GM03348 (cell line): ENCODE results near the gene MED12.

ENCODE experiments used
- DNase-seq: peaks from one replicate; pipeline ENCODE4 v3.0.0; 2012; ENCODE audit warnings: low spot score

The MED12 gene

DNA sequence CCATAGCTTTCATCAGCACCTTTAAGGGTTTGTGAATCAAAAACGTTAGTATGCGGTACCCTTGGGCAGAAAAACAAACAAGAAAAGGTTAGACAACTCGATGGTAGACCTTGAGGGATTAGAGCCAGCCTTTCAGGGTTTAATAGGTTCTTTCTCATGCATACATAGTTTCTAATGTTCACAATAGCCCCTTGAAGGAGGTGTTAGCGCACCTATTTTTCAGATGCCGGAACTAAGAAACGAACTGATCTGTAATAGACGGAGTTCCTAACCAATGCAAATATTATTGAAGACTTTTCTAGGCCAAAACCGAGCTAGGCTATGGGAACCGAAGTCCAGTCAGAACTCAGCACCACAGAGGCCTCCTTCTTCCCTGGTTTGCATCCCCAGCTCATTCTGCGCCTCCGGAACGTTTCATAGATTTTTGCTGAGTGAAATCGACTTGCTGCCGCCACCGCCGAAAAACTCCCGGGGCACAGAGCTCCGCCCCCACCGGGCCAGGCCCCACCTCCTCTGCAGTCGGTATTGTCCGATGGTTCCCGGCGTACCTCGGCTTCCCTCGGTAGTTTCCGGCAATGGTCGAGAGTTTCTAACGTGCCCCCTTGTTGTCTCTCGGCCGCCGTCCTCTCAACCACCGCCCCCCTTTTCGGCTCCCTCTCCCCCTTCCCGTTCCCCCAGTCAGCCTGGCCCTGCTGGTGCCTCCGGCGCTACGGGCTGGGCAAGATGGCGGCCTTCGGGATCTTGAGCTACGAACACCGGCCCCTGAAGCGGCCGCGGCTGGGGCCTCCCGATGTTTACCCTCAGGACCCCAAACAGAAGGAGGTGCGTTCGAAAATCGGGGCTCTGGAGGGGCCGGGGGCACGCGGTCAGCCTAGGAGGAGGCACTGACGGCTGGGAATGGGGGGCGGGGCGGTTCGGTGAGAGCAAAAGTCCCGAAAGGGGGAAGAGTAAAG is at the start of gene MED12:
TSS of gene MED12 (plus strand) at position 565 of the 953 bp plus-strand sequence. CDS start at position 724, 159 bp downstream.
- DNase-seq: peak; percentile 92

DNA sequence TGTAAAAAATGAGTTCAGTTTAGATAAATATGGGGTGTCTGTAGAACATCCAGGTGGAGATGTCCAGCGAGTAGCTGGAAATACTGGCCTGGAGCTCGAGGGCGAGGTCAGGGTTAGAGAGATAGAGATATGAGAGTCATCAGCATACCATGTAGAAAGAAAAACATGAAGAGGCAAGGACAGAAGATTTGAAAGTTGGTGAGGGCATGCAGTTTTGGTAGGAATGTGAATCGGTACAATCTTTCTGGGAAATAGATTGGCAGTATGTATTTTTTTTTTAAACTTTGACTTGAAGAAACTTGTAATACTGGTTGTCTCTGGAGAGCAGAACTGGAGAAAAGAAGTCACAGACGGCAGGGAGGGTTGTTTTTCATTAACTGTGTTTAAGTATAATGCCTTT is 47.9 kb upstream of the MED12 start:
- DNase-seq: no peak

DNA sequence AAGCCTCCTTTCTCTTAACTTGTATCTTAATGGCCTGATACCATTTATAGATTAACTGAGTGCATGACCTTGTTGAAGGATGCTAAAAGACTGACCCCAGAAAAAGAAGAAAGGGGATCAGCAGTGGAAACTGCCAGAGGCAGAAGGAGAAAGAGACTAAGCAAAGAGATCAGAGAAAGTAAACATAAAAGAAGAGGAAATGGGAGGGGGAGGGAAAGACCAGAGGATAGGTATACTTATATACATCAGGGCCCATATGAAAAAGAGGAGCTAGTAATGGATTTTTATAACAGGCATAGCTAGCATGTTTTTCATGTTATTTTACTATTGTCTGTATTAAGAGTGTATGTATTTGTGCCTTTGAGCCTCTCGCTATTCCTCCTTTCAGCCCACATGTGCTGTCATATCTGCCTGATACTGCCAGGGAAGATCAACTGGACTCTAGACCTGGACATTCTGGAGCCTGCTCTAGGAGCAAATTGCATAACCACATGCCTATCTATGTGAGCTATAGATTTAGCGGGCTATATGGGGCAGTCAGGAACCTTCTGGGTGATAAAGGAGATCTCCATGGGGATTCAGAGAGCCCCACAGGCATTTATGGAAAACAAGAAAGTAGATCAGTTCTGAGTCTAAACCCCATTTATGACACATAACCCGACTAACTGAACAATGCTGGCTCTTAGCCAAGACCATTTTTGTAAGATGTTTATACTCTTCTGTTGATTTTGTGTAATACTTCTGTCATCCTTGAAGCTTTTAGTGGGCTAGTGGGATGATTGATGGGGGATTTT is 36.9 kb upstream of the MED12 start:
- DNase-seq: no peak

DNA sequence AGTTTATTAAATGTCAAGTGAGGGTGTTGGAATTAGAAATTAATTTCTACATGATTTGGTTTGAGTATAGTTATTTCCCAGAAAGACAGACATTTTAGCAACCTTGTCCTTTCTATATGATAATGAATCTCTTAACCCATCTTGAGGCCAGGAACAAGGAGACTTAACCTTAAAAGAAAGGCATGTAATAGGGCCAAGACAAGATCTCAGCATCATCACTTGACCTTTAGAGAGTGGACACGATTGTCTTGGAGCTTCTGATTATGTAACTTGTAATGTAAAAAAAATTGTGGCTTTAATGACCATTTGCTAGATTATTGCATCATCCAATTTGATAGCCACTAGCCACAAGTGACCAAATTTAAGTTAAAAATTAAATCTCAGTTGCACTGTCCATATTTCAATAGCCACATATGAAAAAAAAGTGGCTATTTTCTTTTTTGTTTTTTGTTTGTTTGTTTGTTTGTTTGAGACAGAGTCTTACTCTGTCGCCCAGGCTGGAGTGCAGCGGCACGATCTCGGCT is 36.2 kb upstream of the MED12 start:
- no peak for DNase-seq

DNA sequence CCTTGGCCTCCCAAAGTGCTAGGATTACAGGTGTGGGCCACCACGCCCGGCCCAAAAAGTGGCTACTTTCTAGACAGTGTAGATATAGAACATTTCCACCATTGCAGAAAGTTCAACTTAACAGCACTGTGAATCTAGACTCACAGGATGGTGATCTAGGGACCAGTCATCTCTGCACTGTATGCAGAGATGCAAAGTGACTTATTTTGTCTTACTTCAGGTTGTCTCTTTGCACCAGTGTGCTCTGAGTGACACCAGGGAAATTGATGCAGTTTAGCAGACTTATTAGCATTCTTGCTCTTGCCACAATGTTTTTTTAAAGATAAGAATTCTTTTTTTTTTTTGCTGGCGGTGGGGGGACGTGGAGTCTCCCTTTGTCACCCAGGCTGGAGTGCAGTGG is 35.6 kb upstream of the MED12 start:
- no peak for DNase-seq

DNA sequence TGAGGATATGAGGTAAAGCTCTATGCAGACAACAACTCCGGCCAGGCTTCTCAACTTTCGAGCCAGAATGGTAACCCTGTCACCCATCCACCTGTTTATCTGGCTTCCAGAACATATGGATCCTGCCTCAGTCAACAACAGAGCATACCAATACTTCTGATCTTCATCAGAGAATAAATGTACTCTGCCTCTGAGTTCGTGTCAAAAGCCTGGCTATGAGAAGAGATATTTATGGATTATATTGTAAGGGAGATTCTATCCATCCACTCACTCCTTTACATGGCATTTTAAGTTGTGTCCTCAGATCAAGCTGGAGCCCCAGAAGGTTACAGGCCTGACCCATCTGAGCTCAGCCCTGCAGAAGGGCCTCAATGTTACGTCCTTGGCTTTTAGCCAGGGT is 32.5 kb upstream of the MED12 start:
- DNase-seq: no peak

DNA sequence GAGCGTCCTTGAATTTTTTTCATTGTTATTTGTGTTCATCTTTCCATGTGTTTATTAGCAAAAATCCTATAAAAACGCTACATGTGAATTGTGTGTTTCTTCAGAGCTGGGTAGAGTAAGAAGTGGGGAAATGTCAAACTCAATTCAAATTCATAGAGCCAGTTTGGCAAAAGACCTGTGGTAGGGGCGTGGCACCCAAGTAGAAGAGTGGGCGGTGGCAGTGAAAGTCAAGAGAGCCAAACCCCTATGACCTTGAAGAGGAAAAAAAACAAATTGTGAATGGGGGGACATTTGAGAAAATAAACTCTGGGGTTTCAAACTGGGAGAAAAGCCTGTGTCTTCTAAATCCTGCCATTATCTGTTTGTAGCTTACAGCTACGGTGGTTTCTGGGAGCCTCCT is 27.1 kb upstream of the MED12 start:
- no peak for DNase-seq

DNA sequence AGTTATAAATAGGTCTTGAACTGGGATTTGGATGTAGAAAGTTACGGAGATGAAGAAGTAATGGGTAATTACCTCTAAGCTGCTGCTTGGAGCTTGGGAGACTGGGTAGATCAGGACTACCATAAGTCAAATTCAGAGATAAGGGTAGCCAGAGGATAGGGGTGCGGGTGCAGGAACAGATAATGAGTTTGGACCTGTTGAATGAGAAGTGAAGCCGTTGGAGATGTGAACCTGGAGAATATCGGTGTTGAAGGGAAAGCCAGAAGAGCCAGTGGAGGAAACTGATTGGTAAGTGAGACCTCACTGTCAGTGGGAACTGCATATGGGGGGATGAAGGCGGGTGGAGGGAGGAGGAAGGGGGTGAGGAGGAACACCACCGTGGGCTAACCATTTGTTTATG is 23.4 kb upstream of the MED12 start:
- DNase-seq: no peak

DNA sequence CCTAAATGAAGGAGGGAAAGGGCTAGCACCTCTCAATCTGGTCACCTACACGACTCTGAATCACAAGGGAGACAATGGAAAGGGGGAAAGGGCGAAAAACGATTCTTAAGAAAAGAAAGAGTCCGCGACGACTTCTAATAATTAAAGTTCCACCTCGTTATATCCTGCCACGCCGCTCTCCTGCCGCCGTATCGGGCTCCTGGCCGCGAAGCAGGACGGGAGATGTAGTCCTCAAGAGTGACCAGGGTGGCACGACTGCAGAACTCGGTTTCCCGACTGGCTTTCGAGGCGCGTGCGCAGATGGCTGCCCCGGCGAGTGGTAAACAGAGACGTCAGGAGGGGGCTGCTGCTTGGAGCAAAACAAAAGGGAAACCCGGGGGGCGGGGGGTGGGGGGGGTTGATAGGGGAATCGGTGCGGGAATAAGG is 22.8 kb upstream of the MED12 start, which contains the start of gene FOXO4:
TSS of gene FOXO4 (plus strand) at position 297 of the 426 bp plus-strand sequence. CDS start 678 bp downstream, outside the sequence.
- DNase-seq: peak; percentile 89

DNA sequence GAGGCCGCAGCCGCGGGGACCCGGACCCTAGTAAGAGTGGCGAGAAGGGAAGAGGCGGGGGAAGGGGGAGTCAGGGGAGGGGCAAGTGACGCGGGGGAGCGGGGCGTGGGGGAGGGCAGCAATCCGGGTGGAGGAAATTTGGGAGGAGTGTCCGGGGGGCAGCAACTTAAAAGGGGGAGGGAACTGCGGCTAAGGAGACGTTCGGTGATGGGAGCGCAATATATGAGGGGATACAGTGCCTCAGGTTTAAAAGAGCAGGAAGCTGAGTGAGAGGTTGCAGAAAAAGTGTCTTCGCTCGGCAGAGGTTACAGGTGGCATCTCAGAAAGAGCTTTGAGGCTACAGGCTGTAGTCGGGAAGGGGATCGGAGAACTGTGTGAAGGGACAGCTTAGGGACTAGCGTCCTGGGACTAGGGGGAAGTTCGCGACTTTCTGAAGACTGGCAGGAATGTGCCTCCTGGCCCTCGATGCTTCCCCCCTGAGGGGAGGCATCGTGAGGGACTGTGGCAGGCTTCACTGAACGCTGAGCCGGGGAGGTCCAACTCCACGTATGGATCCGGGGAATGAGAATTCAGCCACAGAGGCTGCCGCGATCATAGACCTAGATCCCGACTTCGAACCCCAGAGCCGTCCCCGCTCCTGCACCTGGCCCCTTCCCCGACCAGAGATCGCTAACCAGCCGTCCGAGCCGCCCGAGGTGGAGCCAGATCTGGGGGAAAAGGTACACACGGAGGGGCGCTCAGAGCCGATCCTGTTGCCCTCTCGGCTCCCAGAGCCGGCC is 22.2 kb upstream of the MED12 start:
- DNase-seq: peak; percentile 75

DNA sequence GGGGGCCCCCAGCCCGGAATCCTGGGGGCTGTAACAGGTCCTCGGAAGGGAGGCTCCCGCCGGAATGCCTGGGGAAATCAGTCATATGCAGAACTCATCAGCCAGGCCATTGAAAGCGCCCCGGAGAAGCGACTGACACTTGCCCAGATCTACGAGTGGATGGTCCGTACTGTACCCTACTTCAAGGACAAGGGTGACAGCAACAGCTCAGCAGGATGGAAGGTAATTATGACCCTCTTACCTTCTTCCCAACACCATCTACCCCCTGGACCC is 21.7 kb upstream of the MED12 start:
- no peak for DNase-seq

DNA sequence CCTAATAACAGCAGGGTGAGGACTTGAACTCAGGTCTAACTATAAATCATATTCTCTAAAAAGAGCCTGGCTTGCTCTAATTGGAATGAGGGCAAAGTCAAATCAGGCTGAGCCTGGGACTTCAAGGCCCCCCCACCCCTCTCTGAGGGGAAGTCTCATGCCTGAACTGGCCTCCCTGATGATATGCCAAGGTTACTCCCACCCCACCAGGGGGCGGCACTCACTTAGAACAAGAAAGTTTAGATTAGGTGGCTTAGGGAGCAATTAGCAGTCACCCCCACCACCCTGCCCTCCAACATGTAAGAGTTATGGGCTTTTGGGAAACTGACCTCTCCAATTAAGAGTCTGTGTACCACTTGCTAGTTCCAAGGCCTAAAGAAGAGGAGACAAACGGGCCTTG is 20.1 kb upstream of the MED12 start:
- peak; percentile 27 for DNase-seq

DNA sequence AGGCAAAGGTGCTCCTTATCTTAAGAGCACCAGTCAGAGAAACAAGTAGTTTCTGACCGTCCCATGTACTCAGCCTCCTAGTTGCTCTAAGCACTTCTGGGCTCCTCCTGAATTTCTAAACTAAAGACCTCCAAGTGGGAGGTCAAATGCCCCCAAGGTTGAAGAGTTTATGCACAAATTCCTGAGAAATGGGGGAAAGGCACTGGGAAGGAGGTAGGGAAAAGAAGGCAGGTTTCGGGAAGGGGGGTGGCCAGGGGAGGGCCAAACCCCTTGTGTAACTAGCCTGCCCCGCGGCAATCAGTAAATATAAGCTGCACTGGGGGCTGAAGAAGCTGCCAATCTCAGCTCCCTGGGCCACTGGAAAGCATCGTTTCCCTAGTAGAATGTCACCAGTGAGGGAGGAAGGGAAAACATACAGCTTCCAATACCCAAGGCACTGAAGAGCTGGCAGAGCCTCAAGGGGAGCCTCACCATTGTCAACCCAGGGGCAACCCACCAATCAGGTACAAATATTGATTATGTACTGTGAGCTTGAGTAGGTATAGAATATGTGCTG is 19.4 kb upstream of the MED12 start:
- no peak for DNase-seq

DNA sequence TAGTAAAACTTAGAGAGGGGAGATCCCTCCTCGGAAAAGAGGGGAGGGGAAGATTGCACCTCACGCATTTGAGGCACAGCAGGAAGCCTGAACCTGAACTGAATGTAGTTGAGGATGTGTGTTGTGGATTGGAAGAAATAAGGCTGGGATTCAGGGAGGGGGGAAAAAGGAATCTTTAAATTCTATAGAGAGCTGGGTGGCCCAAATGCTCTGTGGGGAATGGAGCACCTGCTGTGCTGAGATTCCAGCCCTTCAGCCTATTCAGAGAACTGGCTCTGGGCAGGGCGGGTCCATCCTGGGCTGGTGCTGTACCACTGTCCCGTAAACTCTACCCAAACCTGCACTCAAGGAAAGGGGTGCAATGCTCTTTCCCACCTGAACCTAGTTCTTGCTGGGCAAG is 18.7 kb upstream of the MED12 start:
- DNase-seq: no peak

DNA sequence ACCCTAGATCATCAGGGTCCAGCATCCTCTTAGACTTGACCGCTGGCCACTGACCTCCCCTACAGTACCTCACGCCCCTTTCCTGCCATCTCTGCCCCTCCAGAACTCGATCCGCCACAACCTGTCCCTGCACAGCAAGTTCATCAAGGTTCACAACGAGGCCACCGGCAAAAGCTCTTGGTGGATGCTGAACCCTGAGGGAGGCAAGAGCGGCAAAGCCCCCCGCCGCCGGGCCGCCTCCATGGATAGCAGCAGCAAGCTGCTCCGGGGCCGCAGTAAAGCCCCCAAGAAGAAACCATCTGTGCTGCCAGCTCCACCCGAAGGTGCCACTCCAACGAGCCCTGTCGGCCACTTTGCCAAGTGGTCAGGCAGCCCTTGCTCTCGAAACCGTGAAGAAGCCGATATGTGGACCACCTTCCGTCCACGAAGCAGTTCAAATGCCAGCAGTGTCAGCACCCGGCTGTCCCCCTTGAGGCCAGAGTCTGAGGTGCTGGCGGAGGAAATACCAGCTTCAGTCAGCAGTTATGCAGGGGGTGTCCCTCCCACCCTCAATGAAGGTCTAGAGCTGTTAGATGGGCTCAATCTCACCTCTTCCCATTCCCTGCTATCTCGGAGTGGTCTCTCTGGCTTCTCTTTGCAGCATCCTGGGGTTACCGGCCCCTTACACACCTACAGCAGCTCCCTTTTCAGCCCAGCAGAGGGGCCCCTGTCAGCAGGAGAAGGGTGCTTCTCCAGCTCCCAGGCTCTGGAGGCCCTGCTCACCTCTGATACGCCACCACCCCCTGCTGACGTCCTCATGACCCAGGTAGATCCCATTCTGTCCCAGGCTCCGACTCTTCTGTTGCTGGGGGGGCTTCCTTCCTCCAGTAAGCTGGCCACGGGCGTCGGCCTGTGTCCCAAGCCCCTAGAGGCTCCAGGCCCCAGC is 17.6 kb upstream of the MED12 start:
- no peak for DNase-seq

DNA sequence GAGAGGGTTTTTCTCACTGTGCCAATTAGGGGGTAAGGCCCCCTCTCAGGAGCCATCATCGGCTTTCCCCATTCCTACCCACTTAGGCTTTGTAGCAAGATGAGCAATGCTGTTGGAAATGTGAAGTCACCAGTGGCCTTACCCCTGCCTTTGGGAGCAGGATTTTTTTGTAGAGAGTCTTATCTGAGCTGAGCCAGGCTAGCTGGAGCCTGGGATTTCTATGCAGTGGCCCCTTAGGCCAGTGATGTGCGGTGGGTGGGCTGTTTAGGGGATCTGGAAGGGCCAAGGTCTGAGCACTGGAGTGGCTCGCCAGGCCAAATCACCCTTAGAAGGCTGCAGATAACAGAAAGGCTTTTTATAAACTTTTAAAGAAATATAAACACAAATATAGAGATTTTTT is 16.1 kb upstream of the MED12 start:
- DNase-seq: no peak

DNA sequence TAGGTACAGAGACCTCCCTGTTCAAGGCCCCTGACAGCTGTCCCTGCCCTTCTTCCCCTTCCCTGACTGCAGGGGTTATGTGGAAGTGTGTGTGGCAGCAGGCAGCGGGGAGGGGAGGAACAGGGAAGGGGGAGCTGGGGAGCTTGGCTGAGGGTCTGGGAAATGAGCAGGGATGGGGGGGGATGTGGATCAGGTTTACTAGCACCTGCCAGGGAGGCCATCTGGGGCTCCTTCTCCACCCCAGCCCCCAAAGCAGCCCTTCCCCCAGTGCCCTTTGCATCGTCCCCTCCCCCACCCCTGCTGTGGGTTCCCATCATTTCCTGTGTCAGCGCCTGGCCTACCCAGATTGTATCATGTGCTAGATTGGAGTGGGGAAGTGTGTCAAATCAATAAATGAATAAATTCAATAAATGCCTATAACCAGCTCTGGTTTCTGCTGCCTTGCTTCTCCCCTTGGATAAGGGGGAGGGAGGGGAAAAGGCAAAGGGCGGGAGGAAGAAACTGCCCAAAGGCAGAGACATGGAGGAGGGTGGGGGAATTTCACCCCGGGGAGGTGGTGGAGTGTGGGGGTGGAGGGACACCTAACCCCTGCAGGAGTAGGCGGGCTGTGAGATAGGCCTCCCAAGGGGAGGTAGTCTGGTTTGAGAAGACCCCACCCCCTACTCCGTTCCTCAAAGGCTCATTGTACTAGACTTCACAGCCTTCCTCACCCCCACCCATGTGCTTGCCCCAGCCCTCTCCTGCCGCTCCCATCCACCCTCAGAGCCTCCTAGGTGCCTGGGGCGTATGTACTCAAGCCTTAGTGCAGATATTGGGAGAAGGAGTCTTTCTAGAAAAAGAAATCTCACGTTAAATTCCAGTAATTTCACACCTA is 15.0 kb upstream of the MED12 start:
- no peak for DNase-seq

DNA sequence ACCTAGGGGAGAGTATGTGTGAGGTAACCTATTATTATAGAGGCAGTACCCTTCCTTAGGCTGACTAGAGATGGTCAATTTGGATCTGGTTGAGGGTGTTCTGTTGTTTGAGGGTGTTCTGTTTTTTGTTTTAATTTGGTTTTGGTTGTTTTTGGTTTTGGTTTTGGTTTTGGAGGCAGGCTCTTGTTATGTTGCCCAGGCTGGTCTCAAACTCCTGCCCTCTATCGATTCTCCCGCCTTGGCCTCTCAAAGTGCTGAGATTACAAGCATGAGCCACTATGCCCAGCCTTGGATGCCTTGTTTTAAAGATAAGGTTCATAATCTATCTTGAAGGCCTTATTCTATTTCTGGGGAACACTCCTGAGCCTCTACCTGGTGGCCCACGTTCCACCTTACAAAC is 12.8 kb upstream of the MED12 start:
- DNase-seq: no peak

DNA sequence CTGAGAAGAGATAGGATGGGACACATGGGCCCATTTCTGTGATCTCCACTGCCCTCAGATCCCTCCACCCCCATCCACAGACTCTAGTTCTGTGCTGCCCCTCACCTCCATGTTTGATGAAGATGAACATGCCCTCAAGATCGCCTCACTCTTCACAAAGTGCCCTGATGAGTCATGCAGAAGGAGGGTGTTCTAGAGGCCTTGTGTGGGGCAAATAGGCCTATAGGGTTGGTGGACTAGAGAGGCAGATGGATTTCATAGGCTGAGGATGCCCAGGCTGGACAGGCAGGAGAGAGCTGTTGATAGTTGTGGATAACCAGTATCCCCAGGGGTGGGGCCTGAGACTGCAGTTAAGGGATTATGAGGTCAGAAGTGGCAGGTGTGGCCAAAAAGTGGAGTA is 12.0 kb upstream of the MED12 start, which contains the start of gene CXorf65:
TSS of gene CXorf65 (minus strand) at position 314 of the 400 bp plus-strand sequence. CDS start at position 130, 184 bp downstream.
- no peak for DNase-seq

DNA sequence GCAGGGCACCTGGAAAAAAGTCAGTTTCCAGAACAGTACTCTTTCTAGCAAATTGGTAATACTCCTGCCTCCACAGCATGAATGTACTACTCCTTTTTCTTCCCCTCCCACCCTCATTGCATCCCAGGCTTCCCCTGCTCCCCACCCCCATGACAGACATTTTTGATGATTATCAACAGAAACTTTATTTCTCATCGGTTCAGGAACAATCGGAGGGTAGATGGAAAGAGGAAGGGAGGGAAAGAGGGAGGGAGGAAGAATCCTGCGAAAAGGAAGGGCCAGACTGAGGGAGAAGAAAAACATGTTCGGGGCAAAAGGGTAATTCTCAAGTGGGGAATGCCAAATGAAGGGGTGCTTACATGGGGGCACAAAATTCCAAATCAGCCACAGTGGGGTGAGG is 11.2 kb upstream of the MED12 start:
- no peak for DNase-seq
